HG03060 (cell line): ENCODE data around the gene MICU1.
"Not testable (repeated sequence)": the region's sequence is repeated elsewhere in the genome, so short reads cannot be mapped to it uniquely, and the experiment has no call there.

ENCODE experiments used
- ATAC-seq: cut with Tn5 transposase; IDR thresholded peaks from one replicate; pipeline ENCODE4 v1.9.1; 2021; ENCODE audit warnings: low read depth, moderate number of reproducible peaks; ENCODE audit not compliant: unreplicated experiment

The MICU1 gene

DNA sequence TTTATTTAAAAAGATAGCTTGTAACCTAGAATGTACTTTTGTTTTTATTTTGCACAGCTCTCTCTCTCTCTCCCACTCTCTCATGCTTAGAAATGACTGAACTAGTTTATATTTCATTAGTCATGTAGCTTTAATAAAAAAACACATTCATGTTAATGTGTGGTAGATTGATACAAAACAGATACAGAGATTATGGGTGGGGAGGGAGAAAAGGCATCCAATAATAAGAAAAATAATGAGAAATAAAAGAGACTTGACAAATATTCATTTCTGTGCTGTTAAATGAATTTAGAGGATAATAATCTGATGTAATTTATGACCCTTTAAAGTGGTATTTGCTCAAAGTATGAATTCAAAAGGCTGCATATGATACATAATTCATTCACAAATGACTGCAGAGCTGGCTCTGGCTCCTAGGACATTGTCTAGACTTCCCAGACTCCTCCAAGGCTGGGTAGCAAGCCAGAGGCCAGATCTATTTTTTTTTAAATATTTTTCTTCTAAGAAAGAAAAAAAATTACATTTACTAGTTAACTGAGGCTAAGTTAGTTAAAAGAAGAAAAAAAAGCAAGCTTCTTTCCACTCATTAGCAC is 165.5 kb downstream of the MICU1 start:
- no peak for ATAC-seq

DNA sequence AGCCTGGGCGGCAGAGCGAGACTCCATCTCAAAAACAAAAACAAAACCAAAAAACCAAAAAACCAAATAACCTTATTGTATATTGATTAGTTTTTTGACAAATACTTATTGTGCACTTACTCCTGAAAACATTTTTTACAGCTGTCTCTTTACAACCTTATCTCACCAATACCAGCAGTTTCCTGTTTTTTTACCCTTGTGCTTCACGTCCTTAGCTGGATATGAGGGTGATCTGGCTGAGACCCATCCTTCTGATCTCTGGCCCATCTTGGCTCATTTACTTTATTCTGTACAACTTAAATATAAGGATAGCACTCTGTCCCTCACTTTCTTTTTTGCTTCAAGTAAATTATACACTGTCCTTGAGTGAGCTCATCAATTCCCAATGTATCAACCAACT is 166.6 kb downstream of the MICU1 start:
- ATAC-seq = no peak

DNA sequence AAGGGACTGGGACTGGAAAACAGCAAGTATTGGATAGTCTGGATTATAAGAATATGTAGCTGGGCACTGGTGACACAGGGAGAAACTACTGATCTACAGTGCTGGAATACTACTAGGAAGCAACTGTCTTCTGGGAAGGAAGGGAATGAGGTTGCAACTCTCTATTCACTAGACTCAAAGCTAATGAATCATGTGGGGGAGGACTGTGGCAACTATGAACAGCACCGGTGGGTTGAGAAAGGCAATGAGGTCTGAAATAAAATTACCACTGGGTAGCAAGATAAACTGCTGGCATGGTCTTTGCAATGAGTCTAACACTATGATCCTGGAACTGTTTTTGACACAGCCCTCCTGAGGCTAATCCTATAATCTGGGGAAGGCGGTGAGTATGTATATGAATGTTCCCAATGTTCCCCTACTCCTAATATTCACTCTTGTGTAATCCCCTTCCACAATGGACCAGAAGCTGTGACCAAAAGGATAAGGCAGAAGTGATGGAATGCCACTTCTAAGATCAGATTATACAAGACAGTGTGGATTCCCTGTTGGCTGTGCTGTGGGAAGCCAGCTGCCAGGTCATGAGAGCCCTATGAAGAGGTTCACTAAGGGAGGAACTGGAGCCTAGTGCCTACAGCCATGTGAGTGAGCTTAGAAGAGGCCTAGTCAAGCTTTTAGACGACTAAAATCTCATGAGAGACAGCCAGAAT is 169.8 kb downstream of the MICU1 start:
- ATAC-seq = no peak

DNA sequence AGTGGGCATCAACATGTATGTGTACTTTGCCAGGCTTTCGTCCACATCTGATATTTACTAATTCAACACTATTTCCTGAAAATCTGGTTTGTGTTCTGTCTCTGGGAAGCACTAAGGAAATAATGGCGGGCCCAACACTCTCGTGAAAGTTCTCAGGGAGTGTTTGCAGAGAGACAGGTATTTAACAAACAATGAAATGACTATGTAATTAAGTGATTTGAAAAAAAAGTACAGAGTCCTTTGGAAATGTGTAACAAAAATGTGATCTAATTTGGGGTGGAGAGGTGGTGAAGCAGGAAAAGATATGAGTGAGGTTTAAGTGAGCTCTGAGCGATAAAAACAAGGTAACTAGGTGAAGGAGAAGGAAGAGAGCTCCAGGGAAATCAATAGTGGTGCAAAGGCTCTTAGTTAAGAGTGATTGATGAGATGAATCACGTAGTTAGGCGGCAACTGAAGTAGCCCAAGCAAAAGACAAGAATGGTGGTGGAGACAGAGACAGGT is 175.9 kb downstream of the MICU1 start:
- no peak for ATAC-seq

DNA sequence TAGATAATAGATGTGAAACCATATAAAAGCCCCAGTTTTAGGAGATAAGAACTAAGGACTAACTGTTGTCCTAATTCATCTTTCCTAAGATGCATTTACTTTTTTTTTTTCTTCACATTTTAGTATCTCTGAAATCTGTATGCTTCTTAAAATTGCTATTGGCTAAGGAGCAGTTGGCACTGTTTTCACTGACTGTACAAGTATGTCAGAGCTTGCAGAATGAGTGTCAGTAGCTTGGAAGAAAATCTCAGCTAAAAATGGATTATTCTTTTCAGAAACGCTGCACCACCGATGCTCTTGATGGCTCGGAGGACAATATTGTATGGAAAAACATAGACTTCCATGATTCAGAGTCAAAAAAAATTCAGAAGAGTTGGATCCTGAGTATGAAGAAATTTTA is 180.0 kb downstream of the MICU1 start:
- no peak for ATAC-seq

DNA sequence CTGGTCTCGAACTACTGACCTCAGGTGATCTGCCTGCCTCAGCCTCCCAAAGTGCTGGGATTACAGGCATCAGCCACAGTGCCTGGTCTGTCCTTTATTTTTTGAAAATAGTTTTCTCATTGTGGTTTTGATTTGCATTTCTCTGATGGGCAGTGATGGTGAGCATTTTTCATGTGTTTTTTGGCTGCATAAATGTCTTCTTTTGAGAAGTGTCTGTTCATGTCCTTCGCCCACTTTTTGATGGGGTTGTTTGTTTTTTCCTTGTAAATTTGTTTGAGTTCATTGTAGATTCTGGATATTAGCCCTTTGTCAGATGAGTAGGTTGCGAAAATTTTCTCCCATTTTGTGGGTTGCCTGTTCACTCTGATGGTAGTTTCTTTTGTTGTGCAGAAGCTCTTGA is 182.9 kb downstream of the MICU1 start:
- not testable (repeated sequence) for ATAC-seq

DNA sequence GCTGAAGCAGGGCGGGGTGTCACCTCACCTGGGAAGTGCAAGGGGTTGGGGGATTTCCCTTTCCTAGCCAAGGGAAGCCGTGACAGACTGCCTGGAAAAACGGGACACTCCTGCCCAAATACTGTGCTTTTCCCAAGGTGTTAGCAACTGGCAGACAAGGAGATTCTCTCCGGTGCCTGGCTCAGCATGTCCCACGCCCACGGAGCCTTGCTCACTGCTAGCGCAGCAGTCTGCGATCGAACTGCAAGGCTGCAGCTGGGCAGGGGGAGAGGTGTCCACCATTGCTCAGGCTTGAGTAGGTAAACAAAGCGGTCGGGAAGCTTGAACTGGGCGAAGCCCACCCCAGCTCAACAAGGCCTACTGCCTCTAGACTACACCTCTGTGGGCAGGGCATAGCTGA is 190.3 kb downstream of the MICU1 start:
- no peak for ATAC-seq

DNA sequence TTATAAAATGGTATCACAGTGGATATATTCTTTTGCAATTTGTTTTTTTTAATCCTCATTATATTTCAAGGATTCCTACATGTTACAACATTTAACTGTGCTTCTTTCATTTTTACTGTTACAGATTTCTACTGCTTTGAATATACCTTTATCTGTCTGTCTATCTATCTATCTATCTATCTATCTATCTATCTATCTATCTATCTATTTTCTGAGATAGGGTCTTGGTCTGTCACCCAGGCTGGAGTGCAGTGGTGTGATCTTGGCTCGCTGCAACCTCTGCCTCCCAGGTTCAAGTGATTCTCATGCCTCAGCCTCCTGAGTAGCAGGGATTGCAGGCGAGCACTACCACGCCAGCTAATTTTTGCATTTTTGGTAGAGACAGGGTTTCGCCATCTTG is 194.9 kb downstream of the MICU1 start:
- ATAC-seq = not testable (repeated sequence)

DNA sequence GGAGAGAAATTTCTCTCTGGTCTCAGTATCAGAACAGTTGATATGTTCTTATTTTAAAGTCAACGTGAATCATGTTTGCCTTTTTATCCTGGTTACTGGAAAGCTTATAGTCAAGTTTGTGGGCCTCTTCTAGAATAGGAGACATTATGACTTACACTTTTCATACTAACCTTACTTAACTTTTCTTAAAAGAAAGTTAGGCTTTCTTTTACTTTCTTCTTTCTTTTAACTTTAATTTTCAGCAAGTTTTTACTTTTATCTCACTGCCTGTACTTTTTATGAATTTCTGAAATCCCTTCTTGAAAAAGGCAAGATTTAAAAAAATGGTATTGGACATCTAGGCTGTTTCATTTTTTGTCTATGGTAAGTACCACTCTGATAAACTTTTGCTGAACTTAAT is 195.9 kb downstream of the MICU1 start:
- no peak for ATAC-seq

DNA sequence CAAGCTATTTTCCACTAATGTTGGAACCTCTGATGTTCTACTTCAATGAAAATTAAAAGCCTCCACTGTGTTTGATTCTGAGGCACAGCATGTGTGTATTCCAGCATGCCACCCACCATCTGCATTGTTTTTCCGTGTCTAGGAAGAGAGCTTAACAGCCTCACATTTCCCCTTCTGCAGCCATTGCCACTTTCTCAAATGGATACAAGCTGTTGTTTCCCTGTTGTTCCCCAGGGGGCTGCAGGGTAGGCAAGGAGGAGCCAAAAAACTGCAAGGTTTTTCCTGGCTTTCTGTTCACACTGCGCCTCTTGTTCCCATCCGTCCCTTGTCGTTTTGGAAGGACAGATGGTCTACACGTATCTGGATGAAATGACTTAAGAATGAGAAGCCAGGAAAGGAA is 198.9 kb downstream of the MICU1 start:
- no peak for ATAC-seq

DNA sequence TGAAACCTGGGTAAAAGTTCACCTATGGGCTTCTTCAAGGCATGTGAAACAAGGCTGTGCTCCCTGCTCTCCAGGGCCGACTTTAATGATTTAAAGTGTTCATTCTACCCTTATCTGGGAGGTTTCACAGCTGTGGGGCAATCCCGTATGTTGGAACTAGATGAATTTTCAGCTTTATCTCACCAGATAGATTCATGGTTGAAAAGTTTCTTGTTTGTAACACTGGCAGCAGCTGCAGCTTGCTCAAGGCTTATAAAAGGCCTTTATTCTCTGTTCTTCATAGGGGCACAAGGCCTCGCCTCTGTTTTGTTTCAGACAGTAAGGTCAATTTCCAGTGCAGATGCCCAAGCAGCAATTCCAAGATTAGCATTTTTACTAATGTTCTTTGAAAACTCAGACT is 200.7 kb downstream of the MICU1 start:
- ATAC-seq = no peak

DNA sequence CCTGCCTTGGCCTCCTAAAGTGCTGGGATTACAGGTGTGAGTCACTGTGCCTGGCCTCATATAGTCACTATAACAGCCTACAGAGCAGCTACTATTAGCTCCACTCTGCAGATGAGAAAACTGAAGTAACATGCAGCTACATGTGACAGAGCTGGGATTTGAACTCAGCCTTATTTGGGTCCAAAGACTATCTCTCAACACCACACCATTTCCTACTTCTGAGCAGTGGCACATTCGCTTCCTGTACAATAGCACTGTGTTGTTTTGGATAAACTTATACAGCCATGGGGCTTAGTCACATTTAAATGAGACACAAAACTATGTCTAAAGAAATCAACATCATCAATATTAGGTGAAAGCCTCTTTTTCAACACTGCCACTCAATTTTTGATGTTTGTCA is 201.3 kb downstream of the MICU1 start:
- ATAC-seq = no peak

DNA sequence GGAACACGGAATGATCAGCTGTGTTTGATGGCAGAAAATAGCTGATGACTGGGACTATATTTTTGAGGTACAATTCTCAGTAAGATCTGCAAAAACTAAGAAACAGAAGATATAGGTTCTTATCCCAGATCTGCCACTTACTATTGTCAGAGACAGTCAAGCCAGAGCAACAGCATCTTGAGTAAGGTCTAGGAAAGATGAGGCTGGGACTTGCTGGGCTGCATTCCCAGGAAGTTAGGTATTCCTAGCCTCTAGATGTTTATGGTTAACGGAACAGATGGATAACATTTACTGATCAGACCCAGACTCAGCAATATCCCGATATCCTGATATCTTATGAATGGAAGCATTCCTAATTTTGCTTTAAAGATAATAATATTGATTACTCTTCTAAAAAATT is 202.5 kb downstream of the MICU1 start:
- ATAC-seq = no peak

DNA sequence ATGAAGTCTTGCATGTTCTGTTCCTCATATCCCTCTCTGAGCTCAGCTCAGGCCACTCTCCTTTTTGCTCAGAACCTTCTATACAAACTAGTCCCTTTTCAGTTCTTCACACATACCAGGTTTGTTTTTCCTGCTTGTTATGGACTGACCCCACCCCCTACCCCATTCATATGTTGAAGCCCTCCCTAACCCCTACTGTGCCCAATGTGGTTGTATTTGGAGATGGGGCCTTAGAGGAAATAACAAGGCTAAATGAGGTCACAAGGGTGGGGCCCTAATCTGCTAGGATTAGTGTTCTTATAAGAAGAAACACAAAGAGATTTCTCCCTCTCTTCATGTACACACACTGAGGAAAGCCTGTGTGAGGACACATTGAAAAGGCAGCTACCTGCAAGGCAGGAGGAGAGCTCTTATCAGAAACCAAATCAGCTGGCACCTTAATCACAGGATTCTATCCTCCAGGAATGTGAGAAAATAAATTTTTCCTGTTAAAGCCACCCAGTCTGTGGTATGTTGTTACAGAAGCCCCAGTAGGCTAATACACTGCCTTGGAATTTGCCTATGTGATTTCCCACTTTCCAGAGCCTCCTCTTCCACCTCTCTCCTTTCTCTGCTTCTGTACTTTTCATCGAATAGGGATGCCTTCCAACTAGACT is 203.9 kb downstream of the MICU1 start:
- no peak for ATAC-seq

DNA sequence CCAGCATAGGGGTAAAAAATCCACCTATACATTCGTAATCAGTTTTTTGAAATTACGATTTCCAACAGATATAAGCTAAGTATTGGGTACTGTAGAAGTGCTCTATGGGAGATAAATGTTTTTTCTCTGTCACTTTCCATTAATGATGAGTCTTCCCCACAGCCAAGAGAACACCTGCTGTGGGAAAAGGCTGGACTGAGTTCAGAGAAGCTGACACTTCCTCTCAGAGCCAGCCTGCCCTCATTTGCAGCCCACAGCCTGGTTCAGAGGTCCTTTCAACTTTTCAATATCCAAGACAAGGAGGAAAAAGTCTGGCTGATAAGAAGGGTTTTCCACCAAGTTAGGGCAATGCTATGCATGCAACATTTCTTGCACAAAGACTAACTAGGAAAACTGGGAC is 206.6 kb downstream of the MICU1 start:
- ATAC-seq = no peak

DNA sequence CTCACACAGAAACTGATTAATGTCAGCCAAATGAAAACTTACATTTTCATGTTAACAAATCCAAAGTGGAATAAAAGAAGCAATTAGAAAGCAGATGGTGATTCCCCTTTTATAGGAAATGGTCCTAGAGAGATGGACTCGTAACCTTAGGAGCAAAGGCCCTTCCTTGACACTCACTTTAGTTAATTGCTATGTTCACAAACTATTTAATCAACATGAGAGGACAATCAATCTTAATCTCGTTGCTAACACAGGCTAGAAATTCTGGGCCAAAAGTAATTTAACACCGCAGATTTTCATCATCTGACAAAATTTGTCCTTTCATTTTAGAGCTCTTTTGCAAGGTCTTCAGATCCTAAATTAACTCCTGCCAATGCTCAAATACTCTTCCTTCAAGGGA is 207.2 kb downstream of the MICU1 start:
- no peak for ATAC-seq

DNA sequence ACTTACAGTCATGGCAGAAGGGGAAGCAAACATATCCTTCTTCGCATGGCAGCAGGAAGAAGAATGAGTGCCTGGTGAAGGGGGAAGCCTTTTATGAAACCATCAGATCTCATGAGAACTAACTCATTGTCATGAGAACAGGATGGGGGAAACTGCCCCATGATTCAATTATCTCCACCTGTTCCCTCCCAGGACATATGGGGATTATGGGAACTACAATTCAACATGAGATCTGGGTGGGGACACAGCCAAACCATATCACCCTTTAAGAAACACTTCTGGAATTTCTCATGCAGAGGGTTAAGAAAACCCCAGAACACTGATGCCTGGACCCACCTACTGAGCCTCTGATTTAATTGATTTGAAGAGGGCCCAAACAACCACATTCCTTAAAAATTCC is 207.9 kb downstream of the MICU1 start:
- no peak for ATAC-seq

DNA sequence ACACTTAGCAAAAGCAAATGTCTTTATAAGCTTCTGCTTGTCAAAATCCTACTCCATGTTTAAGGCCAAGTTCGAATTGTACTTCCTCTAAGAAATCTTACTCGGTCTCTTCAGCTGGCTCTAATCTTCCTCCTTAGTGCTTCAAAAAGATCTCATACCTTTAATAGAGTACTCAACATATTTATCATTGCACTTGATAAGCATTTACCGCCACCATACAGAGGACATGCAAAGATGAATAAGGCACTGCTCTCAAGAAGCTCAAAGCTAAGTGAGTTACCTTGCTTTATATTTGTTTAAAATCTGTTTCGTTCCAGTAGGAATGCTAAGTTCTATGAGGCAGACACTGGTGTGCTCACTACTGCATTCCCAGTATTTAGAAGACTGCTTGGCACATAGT is 209.2 kb downstream of the MICU1 start:
- ATAC-seq = no peak

DNA sequence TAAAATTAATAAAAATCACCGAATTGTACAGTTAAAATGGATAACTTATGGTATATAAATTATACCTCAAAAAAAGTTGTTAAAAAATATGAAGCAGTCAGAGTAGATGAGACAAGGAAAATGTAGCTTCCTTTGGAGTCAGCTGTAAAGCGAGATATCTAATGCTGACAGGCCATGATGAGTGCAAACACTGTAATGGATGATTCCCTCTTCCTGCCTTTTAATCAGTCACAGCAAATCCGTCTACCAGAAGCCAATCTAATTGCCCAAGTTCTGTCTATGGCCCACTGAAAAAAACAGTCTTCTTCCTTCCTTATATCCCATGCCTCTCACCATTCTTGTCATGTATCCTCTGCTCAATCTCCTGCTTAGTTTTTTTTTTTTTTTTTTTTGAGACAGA is 211.2 kb downstream of the MICU1 start:
- ATAC-seq = no peak

DNA sequence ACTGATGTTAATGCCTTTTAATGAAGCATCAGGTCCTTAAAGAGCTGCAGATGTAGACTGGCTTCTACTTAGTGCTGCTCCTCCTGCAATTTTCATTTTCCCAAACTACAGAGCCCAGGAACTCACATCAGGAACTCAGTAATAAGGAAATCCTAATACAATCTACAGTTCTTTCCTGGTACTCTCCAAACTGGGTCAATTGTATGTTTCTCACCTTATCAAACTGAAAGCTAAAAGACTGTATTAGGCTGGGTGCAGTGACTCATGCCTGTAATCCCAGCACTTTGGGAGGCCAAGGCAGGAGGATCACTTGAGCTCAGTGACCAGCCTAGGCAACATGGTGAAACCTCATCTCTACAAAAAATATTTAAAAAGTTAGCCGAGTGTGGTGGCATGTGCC is 216.7 kb downstream of the MICU1 start:
- no peak for ATAC-seq

DNA sequence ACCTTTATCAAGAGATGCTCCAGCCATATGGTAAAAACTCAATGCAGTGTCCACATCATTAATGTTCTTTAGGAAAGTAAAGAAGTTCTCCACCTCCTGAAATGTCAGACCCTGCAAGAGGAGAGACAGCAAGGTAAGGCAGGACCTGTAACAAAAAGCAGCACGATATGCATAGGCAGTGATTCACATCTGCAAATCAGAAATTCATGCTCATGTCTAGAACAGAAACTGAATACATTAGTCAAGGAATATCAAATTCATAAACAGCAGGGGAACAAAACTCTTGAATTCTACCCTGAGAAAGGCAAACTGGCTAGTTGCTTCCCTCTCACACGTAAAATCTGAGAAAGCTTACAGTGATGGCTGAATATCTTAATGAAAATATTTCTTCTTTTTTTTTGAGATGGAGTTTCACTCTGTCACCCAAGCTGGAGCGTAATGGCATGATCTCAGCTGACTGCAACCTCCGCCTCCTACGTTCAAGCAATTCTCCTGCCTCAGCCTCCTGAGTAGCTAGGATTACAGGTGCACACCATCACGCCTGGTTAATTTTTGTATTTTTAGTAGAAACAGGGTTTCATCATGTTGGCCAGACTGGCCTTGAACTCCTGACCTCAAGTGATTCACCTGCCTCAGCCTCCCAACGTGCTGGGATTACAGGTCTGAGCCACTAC is 217.8 kb downstream of the MICU1 start:
- ATAC-seq = no peak
